Stimulated activated CD8-positive, alpha-beta memory T cell treated with anti-CD3 and anti-CD28 coated beads, Interleukin-4, amount 100 ng/mL, for 48 hours (primary cell): ENCODE data around the gene SPAG9.

Source experiments
- DNase-seq: peaks from one replicate; pipeline ENCODE4 v3.0.0-alpha.2; 2020

SPAG9 gene

GRCh38 chr17:50934672-50935220 lies 185.9 kb downstream of the SPAG9 start:
- no peak for DNase-seq

- no peak for DNase-seq
Observed at GRCh38 chr17:50934161-50934560, 186.5 kb downstream of the SPAG9 start.

GRCh38 chr17:50931144-50931908 lies 189.3 kb downstream of the SPAG9 start:
- peak; percentile 58 for DNase-seq

GRCh38 chr17:50928646-50929045 lies 192.0 kb downstream of the SPAG9 start:
- no peak for DNase-seq

- DNase-seq = no peak
Observed at GRCh38 chr17:50927287-50927686, 193.4 kb downstream of the SPAG9 start.

GRCh38 chr17:50926523-50926922 lies 194.1 kb downstream of the SPAG9 start:
- DNase-seq = no peak

GRCh38 chr17:50925296-50925891 lies 195.3 kb downstream of the SPAG9 start:
- no peak for DNase-seq

- no peak for DNase-seq
Observed at GRCh38 chr17:50924800-50925199, 195.9 kb downstream of the SPAG9 start.

- DNase-seq = no peak
Observed at GRCh38 chr17:50924300-50924699, 196.4 kb downstream of the SPAG9 start.

- DNase-seq = no peak
Observed at GRCh38 chr17:50923611-50924010, 197.1 kb downstream of the SPAG9 start.

GRCh38 chr17:50922721-50923405 lies 197.8 kb downstream of the SPAG9 start:
- DNase-seq = no peak

- no peak for DNase-seq
Observed at GRCh38 chr17:50922107-50922506, 198.6 kb downstream of the SPAG9 start.

GRCh38 chr17:50920891-50921586 lies 199.6 kb downstream of the SPAG9 start:
- no peak for DNase-seq

GRCh38 chr17:50920041-50920410 lies 200.6 kb downstream of the SPAG9 start:
- DNase-seq = no peak

- DNase-seq = peak; percentile 87
Observed at GRCh38 chr17:50919321-50920040, 201.2 kb downstream of the SPAG9 start.

GRCh38 chr17:50918933-50919296 lies 201.8 kb downstream of the SPAG9 start:
- peak; percentile 63 for DNase-seq

GRCh38 chr17:50918071-50918932 lies 202.4 kb downstream of the SPAG9 start:
- no peak for DNase-seq

- no peak for DNase-seq
Observed at GRCh38 chr17:50917418-50917743, 203.3 kb downstream of the SPAG9 start.

- no peak for DNase-seq
Observed at GRCh38 chr17:50916708-50917417, 203.8 kb downstream of the SPAG9 start.

GRCh38 chr17:50916026-50916707 lies 204.5 kb downstream of the SPAG9 start:
- no peak for DNase-seq
